GM12874 (cell line): Measurements from ENCODE around the gene TPSG1.

Experiments used
- TF ChIP-seq, protein P1 (sequence below): IDR thresholded peaks from 2 replicates; pipeline ENCODE4 v1.5.1; 2011; ENCODE audit warnings: low read depth, mild to moderate bottlenecking, control low read depth, low read length, moderate library complexity; ENCODE audit not compliant: insufficient read depth

TPSG1 gene

DNA sequence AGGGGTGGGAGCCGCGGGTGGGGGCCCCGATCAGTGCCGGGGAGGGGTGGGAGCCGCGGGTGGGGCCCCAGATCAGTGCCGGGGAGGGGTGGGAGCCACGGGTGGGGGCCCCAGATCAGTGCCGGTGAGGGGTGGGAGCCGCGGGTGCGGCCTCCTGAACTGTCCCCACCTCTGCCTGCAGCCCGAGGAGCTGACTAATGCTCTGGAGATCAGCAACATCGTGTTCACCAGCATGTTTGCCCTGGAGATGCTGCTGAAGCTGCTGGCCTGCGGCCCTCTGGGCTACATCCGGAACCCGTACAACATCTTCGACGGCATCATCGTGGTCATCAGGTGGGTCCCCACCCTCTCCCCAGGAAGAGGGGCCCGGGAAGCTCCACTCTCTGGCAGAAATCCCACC, 20.1 kb downstream of the TPSG1 start:
- TF ChIP-seq, protein P1, sequence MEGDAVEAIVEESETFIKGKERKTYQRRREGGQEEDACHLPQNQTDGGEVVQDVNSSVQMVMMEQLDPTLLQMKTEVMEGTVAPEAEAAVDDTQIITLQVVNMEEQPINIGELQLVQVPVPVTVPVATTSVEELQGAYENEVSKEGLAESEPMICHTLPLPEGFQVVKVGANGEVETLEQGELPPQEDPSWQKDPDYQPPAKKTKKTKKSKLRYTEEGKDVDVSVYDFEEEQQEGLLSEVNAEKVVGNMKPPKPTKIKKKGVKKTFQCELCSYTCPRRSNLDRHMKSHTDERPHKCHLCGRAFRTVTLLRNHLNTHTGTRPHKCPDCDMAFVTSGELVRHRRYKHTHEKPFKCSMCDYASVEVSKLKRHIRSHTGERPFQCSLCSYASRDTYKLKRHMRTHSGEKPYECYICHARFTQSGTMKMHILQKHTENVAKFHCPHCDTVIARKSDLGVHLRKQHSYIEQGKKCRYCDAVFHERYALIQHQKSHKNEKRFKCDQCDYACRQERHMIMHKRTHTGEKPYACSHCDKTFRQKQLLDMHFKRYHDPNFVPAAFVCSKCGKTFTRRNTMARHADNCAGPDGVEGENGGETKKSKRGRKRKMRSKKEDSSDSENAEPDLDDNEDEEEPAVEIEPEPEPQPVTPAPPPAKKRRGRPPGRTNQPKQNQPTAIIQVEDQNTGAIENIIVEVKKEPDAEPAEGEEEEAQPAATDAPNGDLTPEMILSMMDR, result no peak

DNA sequence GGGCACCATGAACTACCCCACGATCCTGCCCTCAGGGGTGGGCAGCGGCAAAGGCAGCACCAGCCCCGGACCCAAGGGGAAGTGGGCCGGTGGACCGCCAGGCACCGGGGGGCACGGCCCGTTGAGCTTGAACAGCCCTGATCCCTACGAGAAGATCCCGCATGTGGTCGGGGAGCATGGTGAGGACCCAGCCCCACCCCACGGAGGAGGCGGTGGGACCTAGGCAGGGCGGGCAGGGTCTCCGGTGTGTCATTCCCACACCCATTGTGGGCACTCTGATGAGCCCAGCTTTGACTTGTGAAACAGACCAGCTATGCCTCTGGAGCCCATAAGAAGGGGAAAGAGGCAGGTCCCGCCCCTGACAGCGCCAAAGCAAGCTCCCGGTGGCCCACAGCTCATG, 22.8 kb downstream of the TPSG1 start:
- TF ChIP-seq, protein P1, result no peak

DNA sequence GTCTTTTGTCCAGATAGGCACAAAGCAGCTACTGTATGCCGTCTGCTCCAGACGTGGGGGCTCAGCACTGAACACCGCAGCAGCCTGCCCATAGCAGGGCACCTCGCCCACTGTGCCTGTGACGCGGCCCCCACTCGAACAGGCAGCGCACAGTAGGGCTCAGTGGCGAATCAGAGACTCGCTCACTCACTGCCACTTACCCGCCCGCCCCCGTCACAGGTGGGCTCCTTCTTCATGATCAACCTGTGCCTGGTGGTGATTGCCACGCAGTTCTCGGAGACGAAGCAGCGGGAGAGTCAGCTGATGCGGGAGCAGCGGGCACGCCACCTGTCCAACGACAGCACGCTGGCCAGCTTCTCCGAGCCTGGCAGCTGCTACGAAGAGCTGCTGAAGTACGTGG, 23.6 kb downstream of the TPSG1 start:
- TF ChIP-seq, protein P1, result no peak

DNA sequence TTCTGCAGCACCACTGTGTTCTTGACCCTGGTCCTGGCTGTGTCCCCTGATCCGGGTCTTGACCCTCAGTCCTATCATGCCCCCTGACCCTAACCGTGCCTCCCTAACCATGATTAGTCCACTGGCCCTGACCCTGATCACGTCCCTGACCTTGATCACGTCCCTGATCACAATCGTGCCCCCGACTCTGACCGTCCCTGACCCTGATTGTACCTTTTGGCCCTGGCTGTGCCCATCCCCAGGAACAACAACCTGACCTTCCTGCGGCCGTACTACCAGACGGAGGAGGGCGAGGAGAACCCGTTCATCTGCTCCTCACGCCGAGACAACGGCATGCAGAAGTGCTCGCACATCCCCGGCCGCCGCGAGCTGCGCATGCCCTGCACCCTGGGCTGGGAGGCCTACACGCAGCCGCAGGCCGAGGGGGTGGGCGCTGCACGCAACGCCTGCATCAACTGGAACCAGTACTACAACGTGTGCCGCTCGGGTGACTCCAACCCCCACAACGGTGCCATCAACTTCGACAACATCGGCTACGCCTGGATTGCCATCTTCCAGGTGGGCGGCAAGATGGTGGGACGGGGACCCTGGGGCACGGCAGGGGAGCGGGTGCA, 24.9 kb downstream of the TPSG1 start:
- TF ChIP-seq, protein P1, result no peak

DNA sequence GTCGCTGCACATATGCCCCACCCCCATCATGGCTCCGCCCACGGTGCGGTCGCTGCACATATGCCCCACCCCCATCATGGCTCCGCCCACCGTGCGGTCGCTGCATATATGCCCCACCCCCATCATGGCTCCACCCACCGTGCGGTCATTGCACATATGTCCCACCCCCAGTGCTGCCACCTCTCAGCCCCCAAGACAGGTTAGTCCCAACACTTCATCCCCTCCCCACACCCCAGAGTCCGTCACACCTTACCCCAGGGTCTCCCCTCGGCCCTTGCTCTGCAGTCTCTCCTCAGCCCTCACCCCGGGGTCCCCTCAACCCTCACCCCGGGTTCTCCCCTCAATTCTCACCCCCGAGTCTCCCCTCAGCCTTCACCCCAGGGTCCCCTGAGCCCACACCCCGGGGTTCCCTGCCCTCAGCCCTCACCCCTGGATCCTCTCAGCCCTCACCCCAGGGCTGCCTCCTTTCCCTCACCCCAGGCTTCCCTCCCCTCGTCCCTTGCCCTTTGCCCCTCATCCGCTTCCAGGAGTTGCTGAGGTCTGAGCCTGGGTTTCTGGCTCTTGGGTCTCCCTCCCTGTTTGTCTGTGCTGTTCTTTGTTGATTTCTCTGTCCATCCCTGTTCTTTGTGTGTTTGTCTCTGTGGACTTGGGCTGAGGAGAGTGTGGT, 25.6 kb downstream of the TPSG1 start:
- TF ChIP-seq, protein P1, result no peak

DNA sequence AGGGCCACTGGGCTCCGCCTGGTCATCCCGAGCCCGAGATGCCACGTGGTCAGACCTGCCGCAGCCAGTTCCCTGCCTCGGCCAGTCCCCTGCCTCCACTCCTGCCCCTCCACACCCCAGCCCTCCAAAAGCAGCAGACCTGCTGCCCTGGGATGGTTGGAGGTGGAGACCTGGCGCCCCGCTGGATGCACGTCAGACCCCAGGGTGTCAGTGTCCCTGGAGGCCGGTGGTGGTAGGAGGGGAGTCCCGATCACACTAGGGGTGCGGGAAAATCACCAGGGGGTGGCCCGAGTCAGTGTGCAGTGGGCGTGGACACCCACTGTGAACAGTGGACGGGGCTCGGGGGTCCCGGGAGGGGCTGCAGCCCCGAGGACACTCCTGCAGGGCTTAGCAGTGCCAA, 26.9 kb downstream of the TPSG1 start:
- TF ChIP-seq, protein P1, result no peak

DNA sequence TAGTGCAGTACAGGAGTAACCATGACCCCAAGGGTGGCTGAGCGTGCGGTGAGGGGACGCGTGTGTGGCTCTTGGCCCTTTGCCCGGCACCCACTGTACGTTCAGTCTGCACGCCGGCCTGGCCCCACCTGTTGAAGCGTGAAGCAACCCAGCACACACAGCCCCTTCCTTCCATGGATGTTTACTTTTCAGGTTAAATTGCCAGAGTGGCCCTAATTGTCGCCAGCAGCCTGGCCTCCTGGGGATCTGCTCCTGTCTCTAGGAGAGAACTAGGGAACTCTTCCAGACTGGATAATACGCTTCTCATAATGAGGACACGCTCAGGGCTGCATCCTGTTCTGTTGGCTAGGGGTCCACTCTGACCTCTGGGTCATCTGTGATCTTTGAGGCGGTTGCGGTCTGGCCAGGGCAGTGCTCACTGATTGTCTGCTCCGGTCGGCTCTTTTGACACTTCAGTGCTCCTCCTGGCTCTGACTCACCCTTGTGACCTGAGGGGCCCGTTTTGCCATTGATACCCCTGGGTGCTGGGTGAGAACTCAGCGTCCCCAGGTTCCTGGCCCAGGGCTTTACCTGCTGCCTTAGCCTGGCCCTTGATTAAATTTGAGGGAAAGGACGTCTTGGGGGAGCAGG, 27.7 kb downstream of the TPSG1 start:
- TF ChIP-seq, protein P1, result no peak
